Astrocyte (in vitro differentiated cells and primary cell): Measurements from ENCODE around the gene ENG. TPM values are rescaled to one million over a fixed set of nuclear protein-coding genes. Genes with fewer than 3 reads are reported as not detected.

Source experiments
- DNase-seq: peaks from one replicate; pipeline ENCODE4 v3.0.0-alpha.2; 2010; ENCODE audit warnings: low read depth
- FAIRE-seq: peaks from 2 replicates; lab custom pipeline; 2011; peaks lifted over from hg19 to GRCh38; lab: Jason Lieb, UNC
- H2AFZ ChIP-seq: 2 replicates; pipeline ENCODE4 v1.6.0; 2012; ENCODE audit warnings: low read depth, low read length, inconsistent platforms
- H3K27ac ChIP-seq: 2 replicates; pipeline ENCODE4 v1.5.1; 2011; ENCODE audit warnings: low read depth, low read length, inconsistent platforms
- H3K27me3 ChIP-seq: 2 replicates; pipeline ENCODE4 v1.6.0; 2011; ENCODE audit warnings: low read length, inconsistent platforms; ENCODE audit not compliant: insufficient read depth
- H3K36me3 ChIP-seq: 2 replicates; pipeline ENCODE4 v1.5.1; 2011; ENCODE audit warnings: low read length, inconsistent platforms; ENCODE audit not compliant: insufficient read depth
- H3K4me1 ChIP-seq: 2 replicates; pipeline ENCODE4 v1.5.1; 2011; ENCODE audit warnings: low read length, inconsistent platforms; ENCODE audit not compliant: insufficient read depth
- H3K4me2 ChIP-seq: 2 replicates; pipeline ENCODE4 v1.6.0; 2012; ENCODE audit warnings: low read length, inconsistent platforms
- H3K4me3 ChIP-seq: 2 replicates; pipeline ENCODE4 v1.5.1; 2011; ENCODE audit warnings: low read depth, mild to moderate bottlenecking, low read length, inconsistent platforms; ENCODE audit not compliant: insufficient read depth
- H3K79me2 ChIP-seq: 2 replicates; pipeline ENCODE4 v1.6.0; 2012; ENCODE audit warnings: mild to moderate bottlenecking, low read length, inconsistent platforms; ENCODE audit not compliant: insufficient read depth
- H3K9ac ChIP-seq: 2 replicates; pipeline ENCODE4 v1.6.0; 2012; ENCODE audit warnings: mild to moderate bottlenecking, low read length, inconsistent platforms
- H3K9me3 ChIP-seq: 2 replicates; pipeline ENCODE4 v1.5.1; 2012; ENCODE audit warnings: low read depth, mild to moderate bottlenecking, low read length, inconsistent platforms; ENCODE audit not compliant: insufficient read depth
- H4K20me1 ChIP-seq: 2 replicates; pipeline ENCODE4 v1.6.0; 2012; ENCODE audit warnings: low read length, inconsistent platforms; ENCODE audit not compliant: insufficient read depth
- H3K27ac Mint-ChIP-seq: one replicate; pipeline ENCODE4 v1.8.0; 2021; ENCODE audit warnings: mild to moderate bottlenecking, mixed read lengths; ENCODE audit not compliant: unreplicated experiment
- H3K27me3 Mint-ChIP-seq: one replicate; pipeline ENCODE4 v1.8.0; 2021; ENCODE audit warnings: low read depth, mixed read lengths; ENCODE audit not compliant: unreplicated experiment
- H3K36me3 Mint-ChIP-seq: one replicate; pipeline ENCODE4 v1.8.0; 2021; ENCODE audit warnings: low read depth, mixed read lengths; ENCODE audit not compliant: unreplicated experiment
- H3K4me1 Mint-ChIP-seq: one replicate; pipeline ENCODE4 v1.8.0; 2021; ENCODE audit warnings: low read depth, mixed read lengths; ENCODE audit not compliant: unreplicated experiment
- H3K4me3 Mint-ChIP-seq: one replicate; pipeline ENCODE4 v1.8.0; 2021; ENCODE audit warnings: mild to moderate bottlenecking, moderate library complexity, mixed read lengths; ENCODE audit not compliant: unreplicated experiment
- H3K9me3 Mint-ChIP-seq: one replicate; pipeline ENCODE4 v1.8.0; 2021; ENCODE audit warnings: mild to moderate bottlenecking, mixed read lengths; ENCODE audit not compliant: unreplicated experiment
- EZH2 ChIP-seq: IDR thresholded peaks from 2 replicates; pipeline ENCODE4 v1.6.1; 2012; ENCODE audit warnings: mild to moderate bottlenecking, low read length, inconsistent platforms; ENCODE audit not compliant: insufficient read depth
- total RNA-seq: library from RNA; stranded (reverse); gene quantifications from 2 replicates; pipeline ENCODE4 v1.2.1, GENCODE V29; 2021
- TF ChIP-seq, protein P1 (sequence below): IDR thresholded peaks from 2 replicates; pipeline ENCODE4 v1.5.1; 2011; ENCODE audit warnings: low read depth, mild to moderate bottlenecking, inconsistent platforms, low read length, moderate library complexity; ENCODE audit not compliant: insufficient read depth

ENG gene
- total RNA-seq, 1 donor from 2014 or later = 1.2 TPM

DNA sequence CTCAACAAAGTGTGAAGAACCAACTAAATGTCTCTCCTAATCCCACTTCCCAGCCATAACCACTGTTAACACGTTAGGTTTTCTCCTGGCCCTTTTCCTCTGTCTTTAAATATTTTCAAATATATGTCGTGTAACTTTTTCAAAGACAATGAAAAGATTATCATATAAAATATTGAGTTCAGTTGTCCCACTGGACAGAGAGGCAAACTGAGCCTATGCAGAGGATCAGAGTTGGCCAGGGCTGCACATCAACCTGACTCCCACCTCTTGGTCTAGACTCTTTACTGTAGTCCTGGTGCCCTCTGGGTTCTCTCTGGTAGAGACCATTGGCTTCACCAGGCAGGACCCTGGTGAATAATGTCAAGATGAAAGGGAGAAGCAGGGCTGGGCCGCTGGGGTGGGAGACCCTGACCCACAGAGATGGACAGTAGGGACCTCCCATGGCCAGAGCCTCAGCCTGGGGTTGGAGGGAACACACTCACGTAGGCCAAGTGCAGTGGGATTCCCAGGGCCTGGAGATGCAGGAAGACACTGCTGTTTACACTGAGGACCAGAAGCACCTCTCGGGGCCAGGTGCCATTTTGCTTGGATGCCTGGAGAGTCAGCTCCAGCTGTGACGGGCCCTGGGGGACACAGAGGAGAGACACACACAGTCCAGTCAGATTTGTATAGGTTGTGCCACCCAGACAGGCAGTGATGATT lies 25.1 kb downstream of the ENG start:
- Histone ChIP-seq H3K36me3 (peaks cover 3% of the 10 kb centered on the region), H3K27me3 (no peaks in the 10 kb centered on the region), H2AFZ (no peak overlapping the region), H3K4me2 (no peak overlapping the region), H3K4me1 (peaks cover 10% of the 10 kb centered on the region), H4K20me1 (peaks cover 4% of the 10 kb centered on the region), H3K4me3 (no peak overlapping the region), H3K79me2 (peaks cover 8% of the 10 kb centered on the region), H3K9me3 (no peaks in the 10 kb centered on the region), H3K27ac (no peak overlapping the region), H3K9ac (no peak overlapping the region)
- Mint-ChIP-seq H3K4me1 (peaks cover 8% of the 10 kb centered on the region), H3K36me3 (no peaks in the 10 kb centered on the region), H3K27me3 (peaks cover 24% of the 10 kb centered on the region), H3K9me3 (no peaks in the 10 kb centered on the region), H3K27ac (no peak overlapping the region), H3K4me3 (peak overlapping the region; percentile 27)
- TF ChIP-seq EZH2 = no peak
- TF ChIP-seq, protein P1, sequence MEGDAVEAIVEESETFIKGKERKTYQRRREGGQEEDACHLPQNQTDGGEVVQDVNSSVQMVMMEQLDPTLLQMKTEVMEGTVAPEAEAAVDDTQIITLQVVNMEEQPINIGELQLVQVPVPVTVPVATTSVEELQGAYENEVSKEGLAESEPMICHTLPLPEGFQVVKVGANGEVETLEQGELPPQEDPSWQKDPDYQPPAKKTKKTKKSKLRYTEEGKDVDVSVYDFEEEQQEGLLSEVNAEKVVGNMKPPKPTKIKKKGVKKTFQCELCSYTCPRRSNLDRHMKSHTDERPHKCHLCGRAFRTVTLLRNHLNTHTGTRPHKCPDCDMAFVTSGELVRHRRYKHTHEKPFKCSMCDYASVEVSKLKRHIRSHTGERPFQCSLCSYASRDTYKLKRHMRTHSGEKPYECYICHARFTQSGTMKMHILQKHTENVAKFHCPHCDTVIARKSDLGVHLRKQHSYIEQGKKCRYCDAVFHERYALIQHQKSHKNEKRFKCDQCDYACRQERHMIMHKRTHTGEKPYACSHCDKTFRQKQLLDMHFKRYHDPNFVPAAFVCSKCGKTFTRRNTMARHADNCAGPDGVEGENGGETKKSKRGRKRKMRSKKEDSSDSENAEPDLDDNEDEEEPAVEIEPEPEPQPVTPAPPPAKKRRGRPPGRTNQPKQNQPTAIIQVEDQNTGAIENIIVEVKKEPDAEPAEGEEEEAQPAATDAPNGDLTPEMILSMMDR = no peak
- FAIRE-seq (no peak), DNase-seq (no peak)

DNA sequence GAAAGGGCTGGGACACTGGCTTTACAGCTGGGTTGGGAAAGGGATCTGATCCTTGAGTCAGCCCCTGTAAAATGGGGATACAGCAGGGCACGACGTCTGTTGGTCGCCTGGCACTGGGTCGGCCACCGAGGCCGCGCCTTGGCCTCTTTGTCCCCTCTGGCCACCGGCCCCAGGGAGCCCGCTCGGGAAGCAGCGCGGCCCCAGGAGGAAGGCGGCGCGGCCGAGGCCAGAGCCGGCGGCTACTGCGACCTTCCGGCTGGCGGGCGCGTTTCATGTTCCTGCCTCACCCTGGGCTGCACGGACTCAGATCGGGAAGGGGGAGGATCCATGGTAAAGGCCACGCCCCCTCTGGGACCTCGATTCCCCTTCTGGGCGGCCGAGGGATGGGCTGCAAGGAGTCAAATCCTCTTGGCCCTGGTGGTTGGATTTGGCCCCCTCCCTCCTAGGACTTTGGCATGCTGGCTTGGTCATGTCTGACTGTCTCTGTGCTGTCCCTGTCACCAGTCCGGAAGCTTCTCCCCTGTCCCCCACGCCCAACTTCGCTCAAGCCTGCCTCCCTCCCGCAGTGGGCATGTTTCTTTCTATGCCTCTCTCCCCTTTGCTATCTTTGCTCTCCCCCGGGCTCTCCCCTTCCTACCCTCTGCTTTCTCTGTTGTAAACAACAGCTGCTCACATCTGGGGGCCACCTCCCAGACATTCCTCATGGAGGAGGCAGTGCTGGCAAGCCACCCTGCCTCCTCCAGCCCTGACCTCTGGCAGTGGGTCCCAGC lies 26.0 kb downstream of the ENG start:
- Histone ChIP-seq H3K27ac (no peak overlapping the region), H3K9ac (peak overlapping the region; percentile 47), H3K4me1 (peaks cover 10% of the 10 kb centered on the region), H3K4me3 (no peak overlapping the region), H4K20me1 (peaks cover 4% of the 10 kb centered on the region), H3K4me2 (peak overlapping the region; percentile 76), H3K27me3 (no peaks in the 10 kb centered on the region), H2AFZ (peak overlapping the region; percentile 59), H3K36me3 (peaks cover 3% of the 10 kb centered on the region), H3K79me2 (peaks cover 6% of the 10 kb centered on the region), H3K9me3 (no peaks in the 10 kb centered on the region)
- TF ChIP-seq EZH2 = no peak
- TF ChIP-seq, protein P1 = no peak
- H3K36me3 Mint-ChIP-seq = no peaks in the 10 kb centered on the region
- no peak for FAIRE-seq
- peaks cover 8% of the 10 kb centered on the region for H3K4me1 Mint-ChIP-seq
- peak overlapping the region; percentile 54 for H3K4me3 Mint-ChIP-seq
- no peak for DNase-seq
- peaks cover 24% of the 10 kb centered on the region for H3K27me3 Mint-ChIP-seq
- peak overlapping the region; percentile 62 for H3K27ac Mint-ChIP-seq
- no peaks in the 10 kb centered on the region for H3K9me3 Mint-ChIP-seq
